Hematopoietic multipotent progenitor cell treated with erythropoietin and hydrocortisone succinate and interleukin-3 and kit ligand, for 6 days (in vitro differentiated cells): Measurements from ENCODE around the gene NTNG1.
"Not testable (repeated sequence)": the region's sequence is repeated elsewhere in the genome, so short reads cannot be mapped to it uniquely, and the experiment has no call there.

ENCODE experiments used
- DNase-seq: peaks from one replicate; pipeline ENCODE4 v3.0.0-alpha.2; 2015

Gene NTNG1

DNA sequence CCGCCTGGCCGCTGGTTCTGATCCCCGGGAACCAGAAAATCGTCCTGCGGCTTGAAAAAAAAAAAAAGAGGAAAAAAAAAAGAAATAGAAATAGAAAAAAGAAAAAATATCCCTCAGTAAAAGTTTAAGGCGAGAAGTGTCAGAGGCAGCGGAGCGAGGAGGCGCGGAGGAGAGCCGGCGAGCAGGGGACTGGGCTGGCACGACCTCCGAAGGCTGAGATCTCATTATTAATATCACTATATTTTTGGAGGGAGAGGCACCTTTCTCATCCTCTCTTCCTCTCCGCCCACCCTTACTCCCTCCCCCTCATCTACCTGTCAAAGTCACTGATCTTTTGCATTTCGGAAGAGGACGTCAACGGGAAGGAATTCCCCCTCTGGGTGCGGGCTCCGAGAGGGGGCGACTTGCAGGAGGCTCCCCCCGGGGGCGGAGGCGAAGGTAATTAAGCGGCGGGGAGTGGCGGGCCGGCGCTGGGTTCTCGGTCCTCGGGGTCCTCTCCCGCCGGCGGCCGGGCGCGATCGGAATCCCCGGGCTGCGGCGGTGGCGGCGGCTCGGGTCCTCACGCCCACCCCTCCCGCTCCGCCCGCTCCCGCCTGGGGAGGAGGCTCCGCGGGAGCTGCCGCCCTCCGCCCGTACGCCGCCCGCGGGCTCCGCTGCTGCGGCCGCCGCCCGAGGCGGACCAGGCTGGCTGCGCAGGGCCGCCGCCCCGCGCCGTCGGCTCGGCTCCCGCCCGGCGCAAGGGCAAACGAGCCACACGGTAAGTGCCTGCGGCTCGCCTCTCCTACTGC, at the start of gene NTNG1:
TSS of gene NTNG1 (plus strand) at position 337 of the 788 bp plus-strand sequence.
- DNase-seq, result peak; percentile 5

GRCh38 chr1:107091418-107091817, 49.4 kb upstream of the NTNG1 start:
- no peak for DNase-seq

DNA sequence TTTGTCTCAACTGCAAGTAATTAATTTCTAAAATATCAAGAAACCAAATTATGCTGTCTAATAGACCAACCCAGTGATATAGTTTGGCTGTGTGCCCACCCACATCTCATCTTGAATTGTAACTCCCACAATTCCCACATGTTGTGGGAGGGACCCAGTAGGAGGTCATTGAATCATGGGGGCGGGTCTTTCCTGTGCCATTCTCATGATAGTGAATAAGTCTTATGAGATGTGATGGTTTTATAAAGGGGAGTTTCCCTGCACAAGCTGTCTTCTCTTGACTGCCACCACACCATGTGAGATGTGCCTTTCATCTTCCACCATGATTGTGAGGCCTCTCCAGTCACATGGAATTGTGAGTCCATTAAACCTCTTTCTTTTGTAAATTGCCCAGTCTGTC, 47.4 kb upstream of the NTNG1 start:
- DNase-seq, result not testable (repeated sequence)

DNA sequence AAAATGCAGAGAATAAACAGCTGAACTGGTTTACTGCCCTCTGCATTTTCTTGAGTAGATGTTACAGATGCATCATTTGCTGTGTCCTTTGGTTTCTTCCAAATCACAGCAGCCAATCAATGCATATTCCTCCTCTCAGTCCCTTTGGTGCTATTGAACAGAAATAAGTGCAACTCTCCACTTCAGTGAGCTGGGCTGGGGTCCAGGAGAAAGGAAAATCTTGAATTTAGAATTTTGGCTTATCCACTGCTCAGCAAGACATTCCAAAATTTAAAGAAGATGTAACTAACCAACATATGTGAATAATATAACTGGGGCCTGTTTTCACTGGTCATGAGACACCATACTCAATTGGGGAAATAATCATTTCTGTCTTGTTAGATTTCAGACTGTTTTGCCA, 45.2 kb upstream of the NTNG1 start:
- DNase-seq, result no peak

GRCh38 chr1:107096690-107097089, 44.1 kb upstream of the NTNG1 start:
- DNase-seq, result no peak

GRCh38 chr1:107098961-107099360, 41.9 kb upstream of the NTNG1 start:
- DNase-seq, result no peak

GRCh38 chr1:107100331-107100984, 40.4 kb upstream of the NTNG1 start:
- DNase-seq, result no peak

DNA sequence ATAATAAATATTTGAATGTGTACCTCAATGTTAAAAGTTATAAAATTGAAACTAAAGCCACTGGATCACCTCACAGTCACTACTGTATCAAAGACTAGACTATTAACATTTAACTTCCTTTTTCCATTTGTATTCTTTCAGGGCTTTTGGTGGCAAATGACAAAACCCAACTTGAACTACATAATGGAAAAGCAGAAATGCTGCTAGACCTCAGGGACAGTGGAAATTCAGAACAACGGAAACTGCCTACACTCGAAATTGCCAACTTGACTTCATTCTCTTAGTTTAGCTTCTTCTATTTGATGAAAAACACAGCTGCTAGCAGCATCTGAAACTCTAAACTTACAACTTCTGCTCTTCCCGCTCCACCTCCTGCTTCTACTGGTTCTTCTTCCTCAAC, 34.9 kb upstream of the NTNG1 start:
- DNase-seq, result no peak

- no peak for DNase-seq
These were observed 30.5 kb upstream of the NTNG1 start for GRCh38 chr1:107110326-107110725.

- DNase-seq, result no peak
These were observed 24.5 kb upstream of the NTNG1 start for GRCh38 chr1:107116306-107116790.

DNA sequence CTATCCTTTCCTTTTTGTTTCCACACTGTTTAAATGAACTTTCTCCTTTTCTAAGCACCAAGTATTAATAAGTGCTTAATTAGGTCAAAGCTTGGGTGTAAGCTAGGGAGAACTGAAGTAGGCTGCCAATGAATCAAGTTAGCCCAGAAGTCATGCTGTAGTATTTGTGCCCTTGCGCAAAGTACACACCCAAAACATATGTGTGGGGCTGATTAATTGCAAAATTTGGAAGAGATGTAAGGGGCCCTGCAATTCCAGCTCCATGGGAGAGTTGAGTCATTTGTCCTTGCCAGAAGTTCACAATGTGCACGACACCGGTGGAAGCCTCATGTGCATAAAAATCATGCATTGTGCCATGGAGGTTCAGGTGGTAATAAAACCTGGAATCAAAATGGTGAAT, 18.6 kb upstream of the NTNG1 start:
- no peak for DNase-seq

- no peak for DNase-seq
These were observed 17.1 kb upstream of the NTNG1 start for GRCh38 chr1:107123741-107124140.

DNA sequence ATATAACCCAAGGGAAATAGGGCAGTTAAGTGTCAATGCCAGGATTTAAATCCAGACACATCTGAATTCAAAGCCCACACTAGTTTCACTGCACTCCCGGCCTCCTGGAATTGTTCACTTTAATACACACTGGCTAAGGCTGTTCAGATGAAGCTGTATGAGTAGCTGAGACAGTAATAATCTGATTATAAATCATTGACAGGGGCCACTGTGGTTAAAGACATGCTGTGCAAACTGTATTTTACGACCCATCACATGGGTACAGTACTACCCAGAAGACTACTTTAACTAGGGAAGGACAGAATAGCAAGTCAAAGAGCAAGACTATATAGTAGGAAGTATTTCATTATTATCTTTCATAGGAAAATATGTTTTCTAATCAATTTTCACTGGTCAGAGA, 16.1 kb upstream of the NTNG1 start:
- DNase-seq, result no peak

DNA sequence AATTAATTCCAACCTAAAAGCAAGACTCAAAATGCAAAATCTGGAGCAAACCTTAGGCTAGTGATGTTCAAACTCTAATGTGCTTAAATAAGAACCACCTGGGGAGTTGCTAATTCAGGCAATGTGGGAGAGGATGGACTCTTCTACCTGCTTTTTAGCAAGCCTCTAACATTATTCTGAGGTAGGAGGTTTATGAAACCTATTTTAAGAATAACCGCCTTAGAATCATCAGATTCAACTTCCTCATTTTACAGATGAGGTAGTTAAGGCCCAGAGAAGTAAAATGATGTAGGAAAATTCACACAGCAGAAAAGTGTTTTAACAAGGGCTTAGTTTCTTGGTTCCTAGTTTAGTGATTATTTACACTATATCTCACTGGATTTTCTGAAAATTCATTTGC, 8.6 kb upstream of the NTNG1 start:
- DNase-seq, result no peak

GRCh38 chr1:107132780-107133179, 8.1 kb upstream of the NTNG1 start:
- no peak for DNase-seq

- DNase-seq, result peak; percentile 64
These were observed 5.4 kb upstream of the NTNG1 start for GRCh38 chr1:107135463-107135862.

GRCh38 chr1:107138166-107138565, 2.7 kb upstream of the NTNG1 start:
- no peak for DNase-seq

- DNase-seq, result no peak
These were observed 1.9 kb upstream of the NTNG1 start for GRCh38 chr1:107138767-107139445.

DNA sequence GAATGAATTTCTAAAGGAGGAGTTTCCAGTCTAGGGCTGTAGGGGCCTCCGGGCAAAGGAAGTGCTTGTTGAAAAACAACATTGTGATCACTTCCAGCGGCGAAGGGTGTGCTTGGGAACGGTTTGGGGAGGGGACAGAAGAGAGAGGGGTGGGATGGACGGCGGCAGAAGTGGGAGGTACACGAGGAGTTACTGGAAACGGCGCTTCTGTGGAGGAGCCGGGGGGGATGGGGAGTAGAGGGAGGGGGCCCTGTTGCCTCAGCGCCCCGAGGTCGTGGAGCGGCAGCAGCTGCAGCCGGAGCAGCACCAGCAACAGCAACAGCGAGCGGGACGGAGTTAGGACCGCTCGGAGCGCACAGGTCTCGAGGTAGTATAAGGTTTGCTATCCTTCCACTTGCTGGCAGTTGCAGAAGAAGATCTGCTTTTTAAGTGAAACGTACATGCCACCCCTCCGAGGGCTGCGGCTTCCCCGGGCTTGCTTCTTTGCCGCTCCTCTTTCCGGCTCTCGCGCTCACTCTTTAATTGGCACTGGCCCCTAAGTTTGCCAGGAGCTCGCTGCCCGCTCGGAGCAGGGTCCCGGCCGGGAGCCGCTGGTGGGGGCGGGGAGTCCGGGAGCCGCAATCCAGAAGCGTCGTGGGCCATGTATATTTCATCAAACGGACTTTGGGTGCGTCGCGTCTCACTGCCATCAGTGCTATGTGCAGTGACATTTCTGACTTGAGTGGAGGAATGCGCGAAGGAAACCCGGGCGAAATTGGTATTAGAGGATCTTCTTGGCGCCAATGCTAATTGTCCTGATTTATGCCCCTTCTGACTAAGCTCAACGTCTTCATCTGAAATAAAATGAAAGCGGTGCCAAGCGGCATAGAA, 771 bp upstream of the NTNG1 start:
- DNase-seq, result peak; percentile 18

DNA sequence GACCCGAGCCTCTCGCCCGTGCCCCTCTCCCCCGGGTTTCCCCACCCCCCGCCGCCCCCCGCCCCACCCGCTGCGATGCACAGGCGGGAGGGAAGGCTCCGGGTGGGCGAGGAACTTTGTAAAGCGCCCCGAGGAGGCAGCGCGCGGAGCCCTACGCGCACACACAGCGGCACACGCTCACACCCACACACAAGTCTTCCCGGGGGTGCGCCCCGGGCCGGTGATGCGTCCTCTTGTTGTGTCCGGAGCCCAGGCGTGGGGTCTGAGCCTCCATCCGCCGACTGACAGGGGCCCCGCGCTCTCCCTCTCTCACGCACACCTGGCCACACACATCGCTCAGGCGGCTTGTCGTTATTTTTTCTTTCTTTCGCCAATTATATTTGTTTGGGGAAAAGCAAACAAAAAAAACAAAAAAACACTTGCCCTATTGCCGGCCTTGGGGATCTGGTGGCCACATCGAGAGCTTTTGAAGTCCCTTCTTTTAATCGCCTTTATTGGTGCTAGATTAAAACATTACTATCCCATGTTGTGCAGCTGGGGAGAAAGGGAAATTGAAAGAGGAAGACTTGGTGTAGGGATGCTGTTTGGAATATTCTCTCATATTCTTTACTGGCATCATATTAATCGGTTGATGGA, 770 bp downstream of the NTNG1 start:
- DNase-seq, result peak; percentile 2

DNA sequence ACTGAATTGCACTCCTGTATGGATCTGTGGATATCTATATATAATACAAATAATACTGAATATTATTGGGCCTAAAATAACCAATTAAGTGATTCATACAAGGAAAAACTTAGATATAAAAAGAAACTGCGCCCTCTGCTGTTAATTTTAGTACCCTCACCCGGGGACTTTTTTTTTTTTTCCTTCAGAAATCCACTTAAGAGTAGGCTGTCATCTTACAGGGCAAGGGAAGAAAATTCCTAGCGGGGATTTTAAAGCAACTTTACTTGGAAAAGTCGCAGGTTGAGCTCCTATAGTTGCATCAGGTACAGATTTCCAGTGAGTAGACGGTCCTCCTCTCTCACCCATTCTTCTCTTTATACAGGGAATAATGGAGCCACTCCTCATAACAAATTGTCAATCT, 1.3 kb downstream of the NTNG1 start:
- DNase-seq, result peak; percentile 85

GRCh38 chr1:107142666-107143065, 1.8 kb downstream of the NTNG1 start:
- no peak for DNase-seq
